Measurements from ENCODE around the gene CCDC85C. TPM values are rescaled to one million over a fixed set of nuclear protein-coding genes. Genes with fewer than 3 reads are reported as not detected.

CCDC85C gene
- total RNA-seq, 1 experiment from 2014 or later: 33.2 TPM

DNA sequence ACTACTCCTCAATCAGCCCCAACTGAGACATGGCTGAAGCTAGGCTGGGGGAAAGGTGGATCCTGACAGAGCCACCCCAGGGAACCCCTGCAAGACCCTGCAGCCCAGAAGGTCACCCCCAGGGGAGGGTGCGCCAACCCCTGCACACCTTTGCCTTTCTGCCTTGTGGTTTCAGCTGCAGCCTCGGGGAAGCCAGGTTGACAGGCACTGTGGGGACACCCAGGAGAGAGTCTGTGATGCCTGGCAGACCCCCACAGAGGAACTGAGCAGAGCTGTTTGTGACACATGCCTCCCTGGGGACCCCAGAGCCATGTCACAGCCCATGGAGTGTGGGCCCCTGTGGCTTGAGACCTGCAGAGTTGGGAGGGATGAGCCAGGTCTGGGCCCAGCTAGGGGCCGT is 29.1 kb upstream of the CCDC85C start:
- Histone ChIP-seq H3K4me2 (ENCODE audit: insufficient read depth, insufficient read length, low read length) (no peak overlapping the region), H4K20me1 (ENCODE audit: control insufficient read depth, insufficient read depth, insufficient read length) (no peaks in the 10 kb centered on the region), H3K9ac (ENCODE audit: extremely low read depth, insufficient read length, low read length) (no peak overlapping the region), H3K27ac (ENCODE audit: insufficient read length, low read depth, low read length) (no peak overlapping the region), H2BK120ac (ENCODE audit: low read depth, low read length, poor library complexity, severe bottlenecking) (no peak overlapping the region), H2BK20ac (ENCODE audit: low read depth, low read length, poor library complexity, severe bottlenecking) (no peak overlapping the region), H3K4me1 (ENCODE audit: insufficient read depth, low read length) (no peaks in the 10 kb centered on the region), H3K18ac (ENCODE audit: insufficient read length, low read depth, low read length) (no peak overlapping the region), H4K91ac (ENCODE audit: insufficient read length, low read depth, low read length) (no peak overlapping the region), H3T11ph (ENCODE audit: low read length) (no peak overlapping the region), H3K79me2 (ENCODE audit: insufficient read depth, low read length) (no peaks in the 10 kb centered on the region), H3K9me3 (ENCODE audit: control insufficient read depth, low read depth, low read length) (no peaks in the 10 kb centered on the region), H4K5ac (ENCODE audit: insufficient read length, low read depth, low read length) (no peak overlapping the region), H3K4ac (ENCODE audit: low read depth, low read length) (no peak overlapping the region), H3K23me2 (ENCODE audit: insufficient read length, low read depth, low read length, poor library complexity, severe bottlenecking) (no peaks in the 10 kb centered on the region), H3K79me1 (ENCODE audit: insufficient read depth, low read depth, low read length, poor library complexity, severe bottlenecking) (no peaks in the 10 kb centered on the region), H3K14ac (ENCODE audit: insufficient read depth, low read length) (no peak overlapping the region), H2BK12ac (ENCODE audit: insufficient read length, low read depth, low read length) (no peak overlapping the region), H2AFZ (ENCODE audit: low read length) (no peak overlapping the region), H2BK15ac (ENCODE audit: low read depth, low read length) (no peak overlapping the region), H3K27me3 (ENCODE audit: insufficient read depth, low read length) (no peaks in the 10 kb centered on the region), H4K8ac (replicated peaks; ENCODE audit: insufficient read length, low read depth, low read length) (no peak overlapping the region), H3K56ac (ENCODE audit: insufficient read length, low read depth, low read length) (no peak overlapping the region), H2AK5ac (ENCODE audit: insufficient read length, low read length) (no peak overlapping the region), H3K23ac (ENCODE audit: insufficient read length, low read depth, low read length) (no peak overlapping the region), H2BK5ac (ENCODE audit: insufficient read length, low read length) (no peak overlapping the region)
- Mint-ChIP-seq H3K4me1 (peaks cover 6 to 12% of the 10 kb centered on the region in 2 experiments; a peak in 3 of 4 replicates), H3K36me3 (ENCODE audit: insufficient read depth in 1 of 3, low read depth in 3 of 3) (no peaks in the 10 kb centered on the region), H3K27ac (peak overlapping the region in 1 of 3 experiments; percentile 77; a peak in 1 of 7 replicates), H3K27me3 (ENCODE audit: low read depth) (peaks cover 12% of the 10 kb centered on the region), H3K9me3 (no peaks in the 10 kb centered on the region), H3K4me3 (no peak overlapping the region)
- TF ChIP-seq CTCF (conservative IDR thresholded peaks at IDR 0.05): no peak
- DNase-seq: no peak
- no CpG with 5 or more reads among the region's 3 CpGs for WGBS (ENCODE audit: extremely low coverage, insufficient read length, low lambda C conversion rate)
